NCI-H2029 (cell line): Measurements from ENCODE around the gene SNAP91.
"Not testable (repeated sequence)": the region's sequence is repeated elsewhere in the genome, so short reads cannot be mapped to it uniquely, and the experiment has no call there.

Source experiments
- DNase-seq: peaks from one replicate; lab custom pipeline; 2025; lab: John Stamatoyannopoulos, UW

SNAP91 gene

GRCh38 chr6:83633149-83633548 lies 75.8 kb downstream of the SNAP91 start:
- DNase-seq = no peak

DNA sequence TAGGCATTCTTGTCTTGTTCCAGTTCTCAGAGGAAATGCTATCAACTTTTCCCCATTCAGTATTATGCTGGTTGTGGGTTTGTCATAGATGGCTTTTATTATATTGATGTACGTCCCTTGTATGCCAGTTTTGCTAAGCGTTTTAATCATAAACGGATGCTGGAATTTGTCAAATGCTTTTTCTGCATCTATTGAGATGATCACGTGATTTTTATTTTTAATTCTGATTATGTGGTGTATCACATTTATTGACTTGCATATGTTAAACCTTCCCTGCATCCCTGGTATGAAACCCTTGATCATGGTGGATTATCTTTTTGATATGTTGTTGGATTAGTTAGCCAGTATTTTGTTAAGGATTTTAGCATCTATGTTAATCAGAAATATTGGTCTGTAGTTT lies 79.0 kb downstream of the SNAP91 start:
- not testable (repeated sequence) for DNase-seq

DNA sequence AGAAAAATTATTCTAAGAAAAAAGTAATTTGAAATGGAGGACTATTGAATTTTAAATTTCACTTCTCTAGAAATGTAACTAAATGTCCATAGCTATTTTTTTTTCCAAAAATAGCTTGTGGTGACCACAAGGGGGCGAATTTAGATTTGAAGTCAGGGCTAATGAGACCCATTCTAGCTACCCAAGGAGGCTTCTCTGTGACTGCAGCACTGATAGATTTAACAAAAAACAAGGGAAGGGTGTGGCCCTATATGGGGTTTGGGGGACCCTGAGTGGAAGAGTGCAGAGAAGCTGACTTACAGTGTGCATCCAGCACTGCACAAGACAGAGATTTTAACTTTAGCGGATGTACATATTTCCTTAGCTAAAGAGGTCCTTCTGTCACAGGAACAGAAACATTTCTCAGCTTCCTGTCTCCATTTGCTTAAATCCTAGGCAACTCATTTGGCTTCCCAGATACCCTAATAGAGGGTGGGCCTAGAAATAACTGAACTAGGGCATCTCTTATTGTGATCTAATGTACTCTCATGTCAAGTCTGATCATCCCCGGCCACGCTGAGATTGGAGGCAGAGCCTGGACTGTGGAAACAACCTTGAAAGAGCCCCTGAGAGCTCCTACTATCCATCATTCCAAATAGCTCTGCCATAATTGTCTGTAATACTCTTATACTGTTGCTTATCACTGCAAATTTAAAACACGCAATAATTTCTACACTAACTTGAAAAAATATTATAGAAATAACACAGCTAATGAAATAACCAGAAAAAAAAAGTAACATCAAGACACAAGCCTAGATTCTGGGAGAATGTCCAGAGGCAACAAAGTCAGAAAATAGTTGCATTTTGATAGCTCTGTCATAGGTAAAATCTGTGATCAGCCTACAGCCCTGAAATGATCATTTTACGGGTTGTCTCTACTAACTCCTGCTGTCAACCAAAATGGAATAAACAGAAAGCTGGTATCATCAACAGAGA lies 93.6 kb downstream of the SNAP91 start:
- DNase-seq = no peak

- no peak for DNase-seq
Measured at GRCh38 chr6:83613378-83613777, 95.5 kb downstream of the SNAP91 start.

DNA sequence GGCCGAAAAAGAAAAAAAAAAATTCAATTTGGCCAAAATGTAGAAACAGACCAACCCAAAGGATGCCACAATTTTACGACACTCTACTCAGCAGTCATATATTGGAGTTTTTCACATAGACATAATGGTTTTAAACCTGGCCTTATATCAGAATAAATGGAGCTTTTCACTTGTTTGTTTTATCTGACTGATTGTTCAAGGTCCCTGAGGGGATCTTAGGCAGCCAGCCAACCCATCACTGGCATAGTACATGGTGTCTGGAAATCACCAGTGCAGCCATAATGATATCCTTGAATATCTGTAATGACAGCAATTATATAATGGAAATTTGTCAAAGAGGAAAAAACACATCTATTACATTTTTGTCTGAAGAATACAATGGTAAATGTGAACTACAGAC lies 99.7 kb downstream of the SNAP91 start:
- no peak for DNase-seq

GRCh38 chr6:83605517-83605916 lies 103.4 kb downstream of the SNAP91 start:
- DNase-seq = no peak

GRCh38 chr6:83603551-83603950 lies 105.3 kb downstream of the SNAP91 start:
- no peak for DNase-seq

GRCh38 chr6:83601119-83601518 lies 107.8 kb downstream of the SNAP91 start:
- DNase-seq = no peak

DNA sequence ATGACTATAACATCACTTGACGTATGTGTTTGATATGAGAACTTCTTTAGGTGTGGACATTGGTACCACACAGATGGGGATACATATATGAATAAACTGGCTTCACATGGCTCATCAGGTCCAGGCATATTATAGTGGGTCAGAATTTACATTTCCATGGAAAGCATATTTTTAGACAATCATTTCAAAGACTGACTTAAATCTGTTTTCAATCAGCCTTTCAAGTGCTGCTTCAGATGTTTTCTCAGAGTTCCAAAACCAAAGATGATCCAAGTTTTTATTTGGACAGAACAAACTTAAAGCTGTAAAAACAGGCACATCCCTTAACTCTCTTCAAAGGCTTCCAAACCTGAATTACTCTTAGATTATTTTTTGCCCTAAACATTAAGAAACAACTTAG lies 108.4 kb downstream of the SNAP91 start:
- DNase-seq = no peak

DNA sequence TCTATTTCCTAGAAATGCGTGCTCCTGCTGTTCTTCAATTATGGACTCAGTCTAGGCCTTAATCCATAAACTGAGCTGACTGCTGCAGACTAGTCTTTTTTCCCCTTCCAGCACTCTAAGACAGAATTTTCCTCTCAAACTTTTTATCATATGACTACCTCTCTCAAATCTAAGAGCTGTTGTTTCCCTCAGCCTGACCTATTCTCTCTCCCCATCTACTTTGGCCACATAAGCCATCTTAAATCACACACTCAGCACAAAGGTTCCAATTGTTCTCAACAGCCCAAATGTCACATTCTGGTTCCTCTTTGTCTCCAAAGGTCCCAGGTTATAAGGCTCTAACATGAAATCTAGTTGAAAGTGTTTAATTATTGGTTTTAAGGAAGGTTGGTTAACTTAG lies 111.4 kb downstream of the SNAP91 start:
- DNase-seq = no peak

DNA sequence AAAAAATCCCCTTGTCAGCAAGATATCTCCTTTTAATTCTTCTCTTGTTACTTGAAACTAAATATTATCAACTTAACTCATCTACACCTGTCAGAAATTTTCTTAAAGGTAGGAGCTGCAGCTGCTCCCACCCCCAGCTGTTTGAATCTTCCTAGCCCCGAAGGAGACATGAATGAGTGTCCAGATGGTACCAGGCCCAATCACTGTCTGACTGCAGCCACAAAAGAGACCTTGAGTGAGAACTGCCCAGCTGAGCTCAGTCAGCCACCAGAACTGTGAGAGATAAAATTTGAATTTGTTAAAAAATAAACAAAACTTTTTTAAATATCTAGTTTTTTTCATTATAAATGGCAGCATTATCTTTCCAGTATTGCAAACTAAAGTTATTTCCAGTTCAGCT lies 111.8 kb downstream of the SNAP91 start:
- DNase-seq = no peak

DNA sequence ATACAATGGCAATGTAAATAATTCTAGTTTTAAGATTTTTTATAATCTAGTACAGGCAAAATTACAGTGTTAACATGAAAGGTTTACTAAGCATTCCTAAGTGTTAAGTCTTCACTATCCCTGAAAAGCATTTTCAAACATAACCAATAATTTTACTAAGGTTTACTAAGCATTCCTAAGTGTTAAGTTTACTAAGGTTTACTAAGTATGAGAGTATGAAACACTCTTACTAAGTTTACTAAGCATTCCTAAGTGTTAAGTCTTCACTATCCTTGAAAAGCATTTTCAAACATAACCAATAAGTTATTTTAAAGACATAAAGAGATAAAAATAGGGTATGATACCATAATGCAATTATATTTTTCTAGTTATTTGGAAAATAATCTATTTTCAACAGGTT lies 114.0 kb downstream of the SNAP91 start:
- no peak for DNase-seq

DNA sequence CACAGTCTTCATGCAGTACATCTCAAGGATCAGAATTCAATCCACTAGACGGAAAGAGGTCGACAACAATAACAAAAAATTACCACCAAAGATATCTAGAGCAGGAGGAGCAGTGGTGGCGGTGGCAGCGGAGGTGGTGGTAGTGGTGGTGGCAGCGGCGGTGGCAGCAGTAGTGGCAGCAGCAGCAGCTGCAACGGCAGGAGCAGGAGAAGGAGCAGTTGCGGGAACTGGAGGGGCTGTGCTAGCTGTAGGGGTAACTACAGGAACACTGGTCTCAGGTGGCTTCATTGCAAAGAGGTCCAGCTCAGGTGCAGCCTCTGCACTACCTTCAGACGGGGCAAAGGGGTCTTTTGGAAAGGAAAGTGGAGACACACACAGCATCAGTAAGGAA lies 115.5 kb downstream of the SNAP91 start:
- no peak for DNase-seq

- DNase-seq = no peak
Measured at GRCh38 chr6:83592770-83593394, 116.0 kb downstream of the SNAP91 start.

DNA sequence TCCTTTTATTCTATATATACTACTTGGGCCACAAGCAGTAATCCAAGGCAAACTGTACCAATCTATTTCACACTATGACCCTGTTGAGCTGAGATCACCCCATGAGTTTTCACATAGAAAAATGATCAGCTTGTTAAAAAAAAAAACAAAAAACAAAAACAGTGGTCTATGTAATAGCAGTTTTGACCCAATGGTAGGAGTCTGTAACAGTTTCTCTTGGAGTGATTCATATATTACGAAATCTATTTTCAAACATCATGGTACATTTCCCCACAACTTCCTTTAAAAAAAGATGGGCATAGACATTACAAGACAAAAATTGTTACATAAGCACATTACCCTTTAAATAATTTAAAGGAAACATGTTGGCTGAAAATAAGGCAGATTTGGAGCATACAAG lies 118.5 kb downstream of the SNAP91 start:
- DNase-seq = no peak

DNA sequence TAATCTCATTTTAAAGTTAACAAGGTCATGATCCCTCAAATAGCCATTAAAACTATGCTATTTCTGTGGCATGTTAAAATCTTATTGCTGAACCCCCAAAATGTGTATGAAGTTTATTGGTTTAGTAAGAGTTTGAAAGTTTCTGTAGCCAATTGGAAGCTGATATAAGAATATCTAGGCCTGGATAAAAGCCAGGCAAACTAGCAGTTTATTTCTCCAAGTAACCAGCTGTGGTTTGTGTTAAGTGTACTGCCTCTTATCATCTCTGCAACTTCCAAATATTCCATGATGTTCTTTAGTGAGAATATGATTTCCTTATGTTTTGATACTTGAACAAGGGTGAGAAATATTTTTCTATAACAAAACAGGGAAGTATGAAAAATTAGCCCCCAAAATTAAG lies 119.8 kb downstream of the SNAP91 start:
- no peak for DNase-seq

DNA sequence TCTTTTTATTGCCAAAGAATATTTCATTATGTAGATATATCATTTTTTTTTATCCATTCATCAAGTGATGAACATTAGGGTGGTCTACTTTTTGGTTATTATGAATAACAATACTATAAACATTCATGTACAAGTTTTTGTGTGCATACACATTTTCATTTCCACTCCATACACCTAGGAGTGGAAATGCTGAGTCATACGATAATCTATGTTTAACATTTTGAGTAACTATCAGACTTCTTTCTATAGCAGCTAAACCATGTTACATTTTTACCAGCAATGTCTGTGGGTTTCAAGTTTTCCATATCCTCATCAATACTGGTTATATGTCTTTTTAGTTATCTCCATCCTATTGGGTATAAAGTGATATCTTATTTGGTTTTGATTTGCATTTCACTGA lies 130.8 kb downstream of the SNAP91 start:
- DNase-seq = no peak

DNA sequence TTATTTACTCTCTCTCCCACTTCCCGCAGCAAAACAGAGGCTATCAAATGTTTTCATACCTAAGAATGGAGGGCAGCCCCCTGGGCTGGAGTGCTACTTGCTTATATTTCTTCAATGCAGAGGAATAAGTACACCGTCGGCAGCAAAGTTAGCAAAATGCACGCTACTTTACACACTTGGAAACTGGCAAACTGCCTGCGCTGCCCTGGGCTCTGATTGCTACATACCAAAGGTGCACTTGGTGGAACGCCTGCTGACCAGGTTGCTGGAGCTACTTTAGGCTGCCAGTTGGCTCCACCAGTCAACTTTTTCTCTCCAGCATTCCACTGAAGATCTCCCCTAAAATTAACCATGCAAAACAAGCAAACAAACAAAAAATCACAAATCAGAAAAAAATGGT lies 134.1 kb downstream of the SNAP91 start:
- DNase-seq = no peak

DNA sequence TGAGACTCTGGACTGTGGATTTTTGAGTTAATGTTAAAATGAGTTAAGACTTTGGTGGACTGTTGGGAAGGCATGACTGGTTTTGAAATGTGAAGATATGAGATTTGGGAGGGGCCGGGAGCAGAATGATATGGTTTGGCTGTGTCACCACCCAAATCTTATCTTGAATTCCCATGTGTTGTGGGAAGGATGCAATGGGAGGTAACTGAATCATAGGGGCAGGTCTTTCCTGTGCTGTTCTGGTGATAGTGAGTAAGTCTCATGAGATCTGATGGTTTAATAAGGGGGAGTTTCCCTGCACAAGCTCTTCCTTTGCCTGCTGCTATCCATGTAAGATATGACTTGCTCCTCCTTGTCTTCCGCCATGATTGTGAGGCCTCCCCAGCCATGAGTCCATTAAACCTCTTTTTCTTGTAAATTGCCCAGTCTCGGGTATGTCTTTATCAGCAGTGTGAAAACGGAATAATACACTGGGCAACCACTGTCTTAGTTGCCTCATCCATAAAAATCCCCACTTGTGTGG lies 137.2 kb downstream of the SNAP91 start:
- not testable (repeated sequence) for DNase-seq

- no peak for DNase-seq
Measured at GRCh38 chr6:83558975-83559374, 149.9 kb downstream of the SNAP91 start.

- DNase-seq = no peak
Measured at GRCh38 chr6:83556871-83557270, 152.0 kb downstream of the SNAP91 start.

- not testable (repeated sequence) for DNase-seq
Measured at GRCh38 chr6:83551748-83552147, 157.2 kb downstream of the SNAP91 start.

GRCh38 chr6:83550482-83550881 lies 158.4 kb downstream of the SNAP91 start:
- DNase-seq = not testable (repeated sequence)
